ENCODE data around the gene ATP6V0E1.

- no peak for TF ChIP-seq POLR2A (IDR thresholded peaks at IDR 0.05)
- no peak for TF ChIP-seq CTCF (IDR thresholded peaks at IDR 0.05)
Observed at GRCh38 chr5:172994405-172994804, 10.8 kb downstream of the ATP6V0E1 start.

Data from stomach (tissue), 4 donors.